ENCODE measurements around the gene ZBTB20. TPM values are rescaled to one million over a fixed set of nuclear protein-coding genes. Genes with fewer than 3 reads are reported as not detected.
A peak's percentile ranks its signal among the peaks of the same experiment; 100 is the strongest.

Gene ZBTB20
- total and polyA plus RNA-seq, 2 experiments from 2014 or later, result 15.7 to 37.3 TPM

DNA sequence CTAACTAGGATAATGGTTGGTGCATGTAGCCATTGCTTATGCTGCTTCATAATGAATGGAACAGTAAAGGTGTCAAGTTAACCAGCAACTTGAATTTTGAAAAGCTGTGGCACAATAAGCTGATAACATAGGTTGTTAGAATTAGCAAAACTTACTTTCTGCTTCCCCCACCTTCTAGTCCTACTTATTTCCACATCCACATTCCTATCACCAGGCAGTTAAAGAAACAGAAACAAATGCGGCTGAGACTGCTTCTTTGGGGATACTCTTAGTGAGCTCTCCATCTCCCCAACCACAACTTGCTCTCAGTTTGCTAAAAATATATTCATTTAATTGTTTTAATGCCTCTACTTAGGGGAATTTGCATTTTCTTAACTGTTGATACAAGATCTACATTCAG, 638.1 kb downstream of the ZBTB20 start:
- Histone ChIP-seq H3K27me3 (no peaks in the 10 kb centered on the region), H3K36me3 (no peaks in the 10 kb centered on the region), H3K9me3 (ENCODE audit: low read depth) (no peaks in the 10 kb centered on the region), H3K4me3 (no peak overlapping the region), H3K4me1 (ENCODE audit: low read depth) (no peaks in the 10 kb centered on the region), H3K27ac (no peak overlapping the region)
- TF ChIP-seq, protein P1, sequence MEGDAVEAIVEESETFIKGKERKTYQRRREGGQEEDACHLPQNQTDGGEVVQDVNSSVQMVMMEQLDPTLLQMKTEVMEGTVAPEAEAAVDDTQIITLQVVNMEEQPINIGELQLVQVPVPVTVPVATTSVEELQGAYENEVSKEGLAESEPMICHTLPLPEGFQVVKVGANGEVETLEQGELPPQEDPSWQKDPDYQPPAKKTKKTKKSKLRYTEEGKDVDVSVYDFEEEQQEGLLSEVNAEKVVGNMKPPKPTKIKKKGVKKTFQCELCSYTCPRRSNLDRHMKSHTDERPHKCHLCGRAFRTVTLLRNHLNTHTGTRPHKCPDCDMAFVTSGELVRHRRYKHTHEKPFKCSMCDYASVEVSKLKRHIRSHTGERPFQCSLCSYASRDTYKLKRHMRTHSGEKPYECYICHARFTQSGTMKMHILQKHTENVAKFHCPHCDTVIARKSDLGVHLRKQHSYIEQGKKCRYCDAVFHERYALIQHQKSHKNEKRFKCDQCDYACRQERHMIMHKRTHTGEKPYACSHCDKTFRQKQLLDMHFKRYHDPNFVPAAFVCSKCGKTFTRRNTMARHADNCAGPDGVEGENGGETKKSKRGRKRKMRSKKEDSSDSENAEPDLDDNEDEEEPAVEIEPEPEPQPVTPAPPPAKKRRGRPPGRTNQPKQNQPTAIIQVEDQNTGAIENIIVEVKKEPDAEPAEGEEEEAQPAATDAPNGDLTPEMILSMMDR (IDR thresholded peaks at IDR 0.05; ENCODE audit: low read depth, low read length), result no peak
- peak in 1 of 2 donors; percentile 30 for DNase-seq (ENCODE audit: low read depth in 1 of 2, low spot score in 1 of 2)

DNA sequence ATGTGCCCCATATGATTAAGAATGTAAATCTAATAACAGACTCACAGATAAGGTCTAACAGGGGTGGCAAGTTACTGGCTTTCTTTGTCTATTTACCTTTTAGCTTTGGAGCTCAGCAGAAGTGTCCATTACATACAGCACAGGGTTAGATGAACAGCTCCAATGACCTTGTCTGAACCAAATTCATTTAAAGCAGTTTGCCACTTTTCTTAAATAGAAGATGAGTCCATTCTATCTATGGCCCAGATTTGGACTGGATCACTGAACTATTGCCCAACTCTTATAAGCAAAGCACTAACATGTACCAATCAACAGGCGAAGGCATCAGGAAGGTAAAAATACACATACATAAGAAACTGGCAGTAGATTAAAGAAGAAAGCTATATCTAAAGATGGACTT, 638.9 kb downstream of the ZBTB20 start:
- Histone ChIP-seq H3K9me3 (ENCODE audit: low read depth) (no peaks in the 10 kb centered on the region), H3K36me3 (no peaks in the 10 kb centered on the region), H3K27ac (no peak overlapping the region), H3K27me3 (no peaks in the 10 kb centered on the region), H3K4me3 (no peak overlapping the region), H3K4me1 (ENCODE audit: low read depth) (no peaks in the 10 kb centered on the region)
- DNase-seq (ENCODE audit: low read depth in 1 of 2, low spot score in 1 of 2), result no peak
- TF ChIP-seq, protein P1 (IDR thresholded peaks at IDR 0.05; ENCODE audit: low read depth, low read length), result no peak

DNA sequence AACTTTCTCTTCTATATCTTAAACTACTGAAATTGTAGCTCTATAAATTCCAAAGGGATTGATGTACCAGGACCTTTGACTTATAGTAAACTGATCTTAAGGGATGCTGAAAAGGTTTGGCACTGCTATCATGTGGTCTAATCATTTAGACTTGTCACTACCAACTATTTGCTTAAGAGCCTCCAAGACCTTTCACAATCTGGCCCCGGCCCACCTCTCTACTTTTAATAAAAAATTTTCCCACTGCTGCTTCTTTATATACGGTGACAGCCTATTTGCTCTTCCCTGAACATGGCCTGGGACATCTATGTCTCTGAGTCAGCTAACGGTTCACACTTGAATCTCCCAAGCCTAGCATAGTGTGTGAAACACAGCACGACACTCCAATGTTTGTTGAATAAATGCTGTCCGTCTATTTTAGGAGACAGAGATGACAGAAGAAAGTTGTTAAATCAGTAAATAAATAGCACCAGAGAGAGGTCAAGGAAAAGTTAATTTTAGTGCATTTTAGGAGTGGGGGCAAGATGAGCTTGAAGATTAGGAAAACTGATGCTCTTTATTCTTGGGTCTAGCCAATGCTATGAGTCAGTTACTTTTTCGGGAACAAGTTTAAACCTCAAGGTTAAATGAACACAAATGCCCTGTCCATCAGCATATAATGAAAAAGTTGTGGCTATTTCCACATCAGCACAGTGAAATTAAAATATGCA, 640.3 kb downstream of the ZBTB20 start:
- Histone ChIP-seq H3K4me1 (ENCODE audit: low read depth) (no peaks in the 10 kb centered on the region), H3K4me3 (no peak overlapping the region), H3K27me3 (no peaks in the 10 kb centered on the region), H3K36me3 (no peaks in the 10 kb centered on the region), H3K27ac (no peak overlapping the region), H3K9me3 (ENCODE audit: low read depth) (no peaks in the 10 kb centered on the region)
- no peak for DNase-seq (ENCODE audit: low read depth in 1 of 2, low spot score in 1 of 2)
- TF ChIP-seq, protein P1 (IDR thresholded peaks at IDR 0.05; ENCODE audit: low read depth, low read length), result no peak

DNA sequence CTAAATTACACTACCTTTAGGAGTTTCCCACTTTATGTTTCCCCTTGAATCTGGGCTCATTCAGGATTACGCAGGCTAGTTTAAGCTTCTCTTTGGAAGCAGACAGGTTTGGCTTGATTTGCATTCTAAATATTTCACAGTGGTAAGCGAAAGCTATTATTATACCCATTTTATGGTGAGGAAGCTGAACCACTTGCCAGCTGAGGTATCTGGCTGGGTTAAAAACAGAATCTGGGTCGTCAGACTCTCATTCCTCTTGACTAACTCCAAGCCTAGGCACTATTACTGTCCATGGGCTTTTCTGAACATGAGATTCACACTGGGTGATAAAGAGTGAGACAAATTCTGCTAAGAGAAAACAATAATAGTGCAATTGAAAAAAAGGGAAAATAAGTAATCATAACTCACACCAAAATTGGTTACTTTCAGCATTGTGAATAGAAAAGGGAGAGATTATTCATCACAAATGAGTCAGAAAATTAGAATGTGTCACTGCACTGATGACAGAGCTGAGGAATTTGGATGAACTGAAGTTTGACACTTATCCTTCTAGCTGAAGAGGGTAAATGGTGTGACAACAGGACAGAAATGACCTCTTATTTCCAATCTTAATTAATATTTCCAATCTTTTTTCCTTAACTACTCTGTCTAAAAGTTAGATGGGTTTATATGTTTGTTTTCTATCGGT, 642.0 kb downstream of the ZBTB20 start:
- TF ChIP-seq, protein P1 (IDR thresholded peaks at IDR 0.05; ENCODE audit: low read depth, low read length), result no peak
- H3K36me3 ChIP-seq, result no peaks in the 10 kb centered on the region
- H3K27me3 ChIP-seq, result no peaks in the 10 kb centered on the region
- no peak overlapping the region for H3K27ac ChIP-seq
- H3K9me3 ChIP-seq (ENCODE audit: low read depth), result no peaks in the 10 kb centered on the region
- no peak for DNase-seq (ENCODE audit: low read depth in 1 of 2, low spot score in 1 of 2)
- no peaks in the 10 kb centered on the region for H3K4me1 ChIP-seq (ENCODE audit: low read depth)
- H3K4me3 ChIP-seq, result no peak overlapping the region

DNA sequence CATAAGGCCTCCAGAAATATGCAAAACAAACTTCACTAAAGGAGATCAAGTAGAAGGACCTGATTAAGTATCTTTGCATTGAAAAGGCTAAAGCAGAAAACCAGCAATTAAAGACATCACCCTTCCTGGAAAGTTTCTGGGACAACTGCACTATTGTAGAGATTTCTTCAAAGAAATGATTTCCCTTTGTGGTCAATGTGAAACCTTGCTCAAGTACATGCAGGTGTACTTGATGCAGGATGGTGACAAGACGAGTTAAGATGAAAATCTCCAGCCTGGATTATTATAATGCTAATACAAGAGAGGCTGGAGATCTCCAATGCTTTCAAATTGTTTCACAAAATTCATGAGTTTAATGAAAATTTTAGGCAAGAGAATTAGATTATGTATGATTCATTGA, 644.9 kb downstream of the ZBTB20 start:
- Histone ChIP-seq H3K36me3 (no peaks in the 10 kb centered on the region), H3K4me3 (no peak overlapping the region), H3K27me3 (no peaks in the 10 kb centered on the region), H3K4me1 (ENCODE audit: low read depth) (no peaks in the 10 kb centered on the region), H3K27ac (no peak overlapping the region), H3K9me3 (ENCODE audit: low read depth) (no peaks in the 10 kb centered on the region)
- no peak for DNase-seq (ENCODE audit: low read depth in 1 of 2, low spot score in 1 of 2)
- TF ChIP-seq, protein P1 (IDR thresholded peaks at IDR 0.05; ENCODE audit: low read depth, low read length), result no peak
